NCI-H1436 (cell line): ENCODE measurements around the gene MYO1D.
"Not testable (repeated sequence)": the region's sequence is repeated elsewhere in the genome, so short reads cannot be mapped to it uniquely, and the experiment has no call there.

ENCODE experiments used
- DNase-seq: peaks from one replicate; lab custom pipeline; 2025; lab: John Stamatoyannopoulos, UW

The MYO1D gene

DNA sequence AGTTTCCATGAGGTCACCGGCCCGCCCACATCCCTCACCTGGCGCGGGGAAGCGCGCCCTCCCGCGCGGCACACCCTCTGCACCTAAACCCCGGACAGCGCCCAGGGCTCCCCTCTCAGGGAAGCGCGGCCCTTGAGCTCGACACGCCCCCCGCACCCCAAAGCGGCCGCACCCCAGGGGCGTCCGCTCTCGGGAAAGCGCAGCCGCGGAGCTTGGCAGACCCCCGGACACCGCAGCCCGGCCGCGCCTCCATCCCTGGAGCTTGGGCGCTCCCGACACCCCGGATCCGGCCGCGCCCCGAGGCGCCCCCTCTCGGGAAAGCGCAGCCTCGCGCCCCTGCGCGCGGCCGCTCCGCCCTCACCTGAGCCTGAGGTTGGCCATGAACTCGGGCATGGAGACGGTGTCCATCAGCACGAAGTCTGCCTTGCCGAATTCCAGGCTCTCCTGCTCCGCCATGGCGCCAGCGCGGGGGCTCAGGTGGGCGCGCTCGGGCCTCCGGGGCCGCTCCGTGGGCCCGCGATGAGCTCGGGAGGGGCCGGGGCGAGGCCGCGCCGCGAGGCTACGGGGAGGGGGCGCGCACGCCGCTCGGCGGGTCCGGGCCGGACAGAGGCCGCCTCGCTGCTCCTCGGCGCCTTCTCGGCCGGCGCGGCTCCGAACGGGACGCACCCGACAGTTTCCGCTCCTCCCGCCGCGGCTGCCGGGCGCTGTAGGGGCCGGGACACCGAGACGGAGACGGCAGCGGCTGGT lies at the start of gene MYO1D:
TSS of gene MYO1D (minus strand) at position 708 of the 747 bp plus-strand sequence. CDS start at position 456, 252 bp downstream.
- peak; percentile 75 for DNase-seq

DNA sequence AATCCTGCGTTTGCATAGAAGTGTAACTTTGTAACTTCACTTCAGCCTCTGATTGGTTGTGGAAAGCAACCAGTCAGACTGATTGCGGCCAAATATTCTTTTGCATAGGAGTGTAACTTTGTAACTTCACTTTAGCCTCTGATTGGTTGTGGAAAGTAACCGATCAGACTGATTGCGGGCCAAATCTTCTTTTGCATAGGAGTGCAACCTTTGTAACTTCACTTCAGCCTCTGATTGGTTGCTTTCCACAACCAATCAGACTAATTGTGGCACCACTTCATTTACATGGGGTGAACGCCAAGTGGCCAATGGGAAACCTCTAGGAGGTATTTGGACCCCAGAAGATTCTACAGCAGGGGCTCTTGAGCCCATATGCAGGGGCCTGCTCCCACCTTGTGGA lies 49.3 kb upstream of the MYO1D start:
- DNase-seq, result no peak

DNA sequence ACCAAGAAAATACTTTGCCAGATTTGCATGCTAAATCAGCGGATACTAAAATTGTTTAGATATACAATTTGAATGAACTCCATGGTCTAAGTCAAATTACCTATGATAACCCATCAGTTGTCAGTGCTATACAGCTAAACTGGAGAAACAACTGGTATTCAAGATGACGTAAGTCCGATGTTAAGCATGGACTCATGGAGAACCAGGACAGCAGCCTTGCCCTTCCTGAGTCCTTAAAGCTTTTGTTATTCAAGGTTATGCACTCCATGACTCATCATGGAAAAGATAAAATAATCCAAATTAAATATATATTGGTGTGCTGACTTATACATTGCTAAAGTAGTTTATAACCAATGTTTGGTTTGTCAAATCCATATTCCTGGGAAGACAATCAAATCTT lies 47.0 kb upstream of the MYO1D start:
- DNase-seq, result not testable (repeated sequence)

DNA sequence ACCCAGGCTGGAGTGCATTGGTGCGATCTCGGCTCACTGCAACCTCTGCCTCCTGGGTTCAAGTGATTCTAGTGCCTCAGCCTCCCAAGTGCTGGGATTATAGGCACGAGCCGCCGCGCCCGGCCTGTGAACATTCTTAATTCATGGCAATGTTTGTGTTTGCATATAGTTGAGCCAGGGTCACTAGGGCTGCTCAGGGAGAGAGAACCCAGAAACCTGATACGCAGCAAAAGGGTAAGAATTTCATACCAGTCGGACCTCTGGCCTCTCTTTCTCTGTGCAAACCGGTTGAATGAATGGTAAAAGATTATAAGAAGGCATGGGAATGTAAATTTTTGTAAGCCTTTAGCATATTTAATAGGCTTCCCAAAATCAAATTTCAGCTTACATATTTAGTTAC lies 44.1 kb upstream of the MYO1D start:
- no peak for DNase-seq

DNA sequence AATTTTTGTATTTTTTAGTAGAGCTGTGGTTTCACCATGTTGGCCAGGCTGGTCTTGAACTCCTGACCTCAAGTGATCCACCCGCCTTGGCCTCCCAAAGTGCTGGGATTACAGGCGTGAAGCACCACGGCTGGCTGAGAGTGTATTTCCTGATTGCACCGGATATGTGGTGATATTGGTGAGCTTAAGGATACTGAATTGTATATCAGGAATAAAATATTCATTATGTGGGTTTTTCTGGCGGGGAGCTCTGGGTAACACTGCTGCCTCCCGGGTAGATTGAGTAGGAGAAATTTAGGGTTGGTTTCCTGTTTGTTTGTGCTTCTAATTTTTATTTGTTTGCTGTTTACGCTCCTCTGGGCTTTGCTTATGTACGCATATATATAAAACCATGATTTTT lies 43.4 kb upstream of the MYO1D start:
- DNase-seq, result no peak

DNA sequence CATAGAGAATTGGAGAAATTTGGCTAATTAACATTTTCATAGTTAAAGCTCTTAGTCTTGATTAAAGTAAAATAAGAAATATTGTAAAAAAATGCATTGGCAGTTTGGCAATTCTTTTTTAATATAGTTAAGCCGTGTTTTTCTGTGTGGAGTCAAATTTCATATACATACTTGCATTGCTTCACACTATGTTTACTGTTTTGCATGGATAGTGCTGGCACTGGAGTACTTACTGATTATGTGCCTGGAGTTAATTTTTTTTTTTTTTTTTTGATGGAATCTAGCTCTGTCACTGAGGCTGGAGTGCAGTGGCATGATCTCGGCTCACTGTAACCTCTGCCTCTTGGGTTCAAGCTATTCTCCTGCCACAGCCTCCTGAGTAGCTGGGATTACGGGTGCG lies 43.0 kb upstream of the MYO1D start:
- DNase-seq, result not testable (repeated sequence)

DNA sequence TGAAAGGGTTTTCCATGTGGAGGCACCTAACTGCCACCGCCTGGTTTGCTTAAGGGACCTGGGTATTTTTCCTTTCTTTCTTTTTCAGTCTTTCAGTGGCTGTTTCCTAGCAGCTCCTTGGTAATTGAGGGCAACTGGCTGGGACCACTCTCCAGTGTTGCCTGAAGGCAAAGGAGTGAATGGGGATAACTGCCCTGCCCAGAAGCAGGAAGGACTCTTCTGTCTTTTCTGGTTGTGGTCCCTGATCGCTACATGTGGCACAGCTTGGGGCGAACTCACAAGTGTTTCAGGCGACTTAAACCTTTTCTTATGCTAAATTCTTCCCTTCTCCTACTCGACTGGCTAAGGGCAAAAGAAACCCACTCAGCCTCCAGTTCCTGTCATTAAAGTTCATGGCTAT lies 40.9 kb upstream of the MYO1D start:
- DNase-seq, result no peak

DNA sequence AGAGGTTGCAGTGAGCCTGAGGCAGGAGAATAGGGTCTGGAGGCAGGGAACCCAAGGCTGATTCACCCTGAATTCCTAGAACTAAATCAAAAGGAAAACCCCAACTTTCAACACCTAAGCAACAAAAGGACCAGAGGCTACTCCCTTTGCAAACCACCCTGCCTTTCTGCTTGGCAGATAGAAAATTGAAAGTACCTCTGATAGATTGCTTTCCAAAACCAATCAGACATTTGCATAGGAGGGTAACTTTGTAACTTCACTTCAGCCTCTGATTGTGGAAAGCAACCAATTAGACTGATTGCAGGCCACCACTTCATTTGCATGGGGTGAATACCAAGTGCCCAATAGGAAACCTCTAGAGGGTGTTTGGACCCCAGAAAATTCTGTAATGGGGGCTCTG lies 40.2 kb upstream of the MYO1D start:
- DNase-seq, result no peak

DNA sequence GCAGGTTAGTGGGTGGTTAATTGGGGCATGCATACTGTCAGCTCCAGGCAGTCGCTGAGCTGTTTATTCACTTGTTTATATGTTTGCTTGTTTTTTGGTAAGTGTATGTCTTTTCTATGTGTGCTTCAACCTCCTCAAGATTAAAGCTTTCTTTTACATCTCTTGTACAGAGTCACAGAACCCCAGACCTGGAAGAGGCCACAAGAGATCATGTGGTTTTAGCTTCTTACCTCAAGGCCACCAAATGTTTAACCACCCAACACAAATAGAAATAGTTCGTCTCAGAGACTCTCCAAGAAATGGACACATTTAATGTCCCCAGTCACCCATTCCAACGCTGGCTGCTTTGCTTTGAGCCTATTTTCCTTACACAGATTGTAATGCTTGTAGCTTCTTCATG lies 39.2 kb upstream of the MYO1D start:
- no peak for DNase-seq

DNA sequence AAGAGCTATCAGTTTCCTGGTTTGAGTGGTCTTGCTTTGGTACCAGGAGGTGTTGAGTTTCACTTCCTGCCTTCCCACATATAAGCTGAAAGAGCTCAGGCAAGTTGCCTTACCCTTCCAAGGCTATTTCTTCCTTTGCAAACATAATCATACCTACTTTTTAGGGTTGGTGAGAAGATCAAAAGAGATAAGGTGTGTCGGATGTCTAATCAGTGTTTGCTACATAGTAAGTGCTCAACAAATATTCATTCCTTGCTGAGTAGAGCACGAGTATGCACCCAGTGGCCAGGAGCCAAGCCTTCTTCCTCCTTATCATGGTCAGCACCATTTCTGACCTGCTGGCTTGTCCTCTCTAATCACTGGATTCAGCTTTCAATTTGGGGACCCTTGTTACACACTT lies 38.3 kb upstream of the MYO1D start:
- DNase-seq, result no peak

DNA sequence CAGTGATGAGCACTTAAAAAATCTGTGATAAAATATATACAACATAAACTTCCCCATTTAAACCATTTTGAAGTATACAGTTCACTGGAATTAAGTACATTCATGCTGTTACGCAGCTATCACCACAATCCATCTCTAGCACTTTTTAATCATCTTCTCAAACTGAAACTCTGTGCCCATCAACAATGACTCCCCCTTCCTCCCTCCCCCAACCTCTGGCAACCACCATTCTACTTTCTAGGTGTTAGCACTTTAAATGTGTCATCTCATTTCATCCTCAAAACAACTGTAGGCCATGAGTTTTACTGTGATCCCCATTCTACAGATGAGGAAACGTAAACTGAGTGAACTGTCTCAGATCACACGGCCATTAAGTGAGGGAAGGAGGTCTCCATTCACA lies 37.3 kb upstream of the MYO1D start:
- no peak for DNase-seq

DNA sequence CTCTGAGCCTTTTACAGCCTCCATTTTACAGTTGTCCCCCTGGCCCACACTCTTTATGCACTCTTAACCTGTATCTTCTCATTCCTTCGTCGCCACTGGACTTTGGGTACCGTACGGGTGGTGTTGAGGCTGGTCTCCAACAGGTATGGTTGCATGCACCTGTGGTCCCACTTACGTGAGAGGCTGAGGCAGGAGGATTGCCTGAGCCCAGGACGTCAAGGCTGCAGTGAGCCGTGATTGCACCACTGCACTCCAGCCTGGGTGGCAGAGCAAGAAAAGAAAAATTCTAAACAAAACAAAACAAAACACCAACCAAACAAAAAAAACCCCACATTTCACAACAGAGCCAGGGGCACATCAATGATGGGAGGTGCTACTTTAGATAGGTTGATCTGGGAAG lies 36.7 kb upstream of the MYO1D start:
- no peak for DNase-seq

DNA sequence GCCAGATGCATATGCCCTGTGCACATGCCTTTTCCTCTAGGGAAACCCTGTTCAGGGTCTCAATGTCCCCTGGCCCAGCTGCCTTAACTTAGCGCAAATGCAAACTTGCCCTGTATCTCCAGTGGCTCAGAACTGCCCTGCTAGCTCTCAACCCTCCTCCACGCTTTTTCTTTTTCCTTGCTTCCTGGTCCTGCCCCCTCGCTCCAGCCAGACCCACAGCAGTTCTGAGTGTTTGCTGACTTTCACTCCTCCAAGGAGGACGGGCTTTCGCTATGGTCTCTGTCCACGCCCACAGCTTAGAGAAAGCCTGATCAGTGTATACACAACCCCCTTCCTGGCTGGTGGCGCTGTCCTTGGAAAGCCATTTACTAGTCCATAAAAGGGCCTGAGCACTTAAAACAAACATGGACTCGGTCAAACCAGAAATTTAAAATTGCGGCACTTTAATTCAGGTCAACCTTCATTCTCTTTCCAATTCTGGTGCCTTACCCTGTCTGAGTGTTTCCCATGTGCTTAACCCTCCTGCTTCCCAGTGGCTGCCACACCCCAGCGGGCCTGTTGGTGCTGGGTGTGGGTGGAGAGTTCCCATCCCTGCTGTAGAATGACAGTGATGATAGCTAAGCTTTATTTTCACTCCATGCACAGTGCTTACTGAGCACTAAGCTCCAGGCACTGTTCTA lies 35.4 kb upstream of the MYO1D start:
- no peak for DNase-seq

DNA sequence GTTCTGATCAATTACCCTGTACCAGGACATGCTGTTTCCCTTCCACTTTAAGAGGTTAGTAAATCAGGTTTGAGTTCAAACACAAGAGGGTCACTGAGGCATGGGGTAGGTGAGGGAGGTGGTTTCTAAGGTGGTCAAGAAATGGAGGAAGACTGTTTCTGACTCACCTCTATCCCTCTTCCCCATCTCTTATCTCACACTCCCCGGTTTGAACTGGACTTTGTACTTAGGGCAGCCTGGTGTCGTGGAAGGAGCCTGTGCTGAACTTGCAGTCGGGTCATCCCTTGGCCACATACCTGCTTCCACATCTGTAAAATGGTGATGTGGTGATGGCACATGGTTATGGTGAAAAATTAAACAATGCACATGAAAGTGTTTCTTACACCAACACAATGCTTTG lies 33.8 kb upstream of the MYO1D start:
- DNase-seq, result no peak

DNA sequence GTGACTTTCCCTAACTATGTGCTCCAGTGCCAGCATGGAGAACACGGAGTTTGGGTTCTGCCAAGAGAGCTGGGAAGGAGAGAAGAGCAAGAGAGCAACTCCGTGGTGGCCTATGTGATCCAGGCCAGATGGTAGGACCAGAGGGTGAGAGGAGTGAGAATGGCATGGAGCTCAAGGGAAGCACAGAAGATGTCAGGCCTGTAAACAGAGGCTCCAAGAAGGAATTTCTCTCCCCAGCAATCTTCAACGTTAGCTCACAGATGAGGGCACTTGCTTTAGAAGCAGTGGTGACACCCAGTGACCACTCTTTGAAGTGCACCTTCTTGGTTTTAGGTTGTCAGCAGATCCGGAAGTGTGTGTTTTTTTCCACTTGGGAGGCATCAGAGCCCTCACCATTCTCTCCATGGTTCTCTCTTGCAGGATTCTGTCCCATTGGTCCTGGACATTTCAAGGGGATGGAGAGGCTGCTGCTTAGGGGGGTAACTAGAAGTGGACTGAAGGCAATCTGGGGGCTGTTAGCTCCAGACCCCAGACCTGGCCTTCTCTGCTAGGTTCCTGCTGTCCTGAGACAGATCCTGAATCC lies 33.0 kb upstream of the MYO1D start:
- DNase-seq, result peak; percentile 80

DNA sequence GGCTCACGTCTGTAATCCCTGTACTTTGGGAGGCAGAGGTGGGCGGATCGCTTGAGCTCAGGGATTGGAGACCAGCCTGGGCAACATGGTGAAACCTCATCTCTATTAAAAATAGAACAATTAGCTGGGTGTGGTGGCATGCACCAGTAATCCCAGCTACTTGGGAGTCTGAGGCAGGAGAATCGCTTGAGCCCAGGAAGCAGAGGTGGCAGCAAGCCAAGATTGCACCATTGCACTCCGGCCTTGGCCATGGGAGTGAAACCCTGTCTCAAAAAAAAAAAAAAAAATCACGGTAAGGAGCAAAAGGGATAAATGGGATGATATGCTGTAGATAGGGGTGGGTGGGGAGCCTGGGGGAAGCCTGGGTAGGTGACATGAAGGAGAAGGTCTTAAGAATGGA lies 30.7 kb upstream of the MYO1D start:
- DNase-seq, result no peak

DNA sequence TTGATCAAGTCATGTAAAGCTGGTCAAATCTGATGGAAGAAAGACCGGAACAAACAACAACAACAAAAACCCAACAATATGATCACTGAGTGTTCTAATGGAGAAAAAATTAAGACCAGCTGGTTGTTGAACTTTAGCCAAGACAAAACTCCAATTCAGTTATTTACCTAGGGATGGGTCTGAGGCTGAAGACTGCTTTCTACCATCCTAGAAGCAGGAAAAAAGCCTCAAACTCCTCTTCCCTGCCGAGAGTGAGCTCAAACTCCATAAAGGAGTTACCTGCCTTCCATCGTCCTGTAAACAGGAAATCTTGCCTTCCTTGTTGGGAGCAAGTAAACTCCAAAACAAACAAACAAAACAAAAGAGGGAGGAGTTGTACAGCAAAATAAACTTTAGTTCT lies 28.0 kb upstream of the MYO1D start:
- no peak for DNase-seq

DNA sequence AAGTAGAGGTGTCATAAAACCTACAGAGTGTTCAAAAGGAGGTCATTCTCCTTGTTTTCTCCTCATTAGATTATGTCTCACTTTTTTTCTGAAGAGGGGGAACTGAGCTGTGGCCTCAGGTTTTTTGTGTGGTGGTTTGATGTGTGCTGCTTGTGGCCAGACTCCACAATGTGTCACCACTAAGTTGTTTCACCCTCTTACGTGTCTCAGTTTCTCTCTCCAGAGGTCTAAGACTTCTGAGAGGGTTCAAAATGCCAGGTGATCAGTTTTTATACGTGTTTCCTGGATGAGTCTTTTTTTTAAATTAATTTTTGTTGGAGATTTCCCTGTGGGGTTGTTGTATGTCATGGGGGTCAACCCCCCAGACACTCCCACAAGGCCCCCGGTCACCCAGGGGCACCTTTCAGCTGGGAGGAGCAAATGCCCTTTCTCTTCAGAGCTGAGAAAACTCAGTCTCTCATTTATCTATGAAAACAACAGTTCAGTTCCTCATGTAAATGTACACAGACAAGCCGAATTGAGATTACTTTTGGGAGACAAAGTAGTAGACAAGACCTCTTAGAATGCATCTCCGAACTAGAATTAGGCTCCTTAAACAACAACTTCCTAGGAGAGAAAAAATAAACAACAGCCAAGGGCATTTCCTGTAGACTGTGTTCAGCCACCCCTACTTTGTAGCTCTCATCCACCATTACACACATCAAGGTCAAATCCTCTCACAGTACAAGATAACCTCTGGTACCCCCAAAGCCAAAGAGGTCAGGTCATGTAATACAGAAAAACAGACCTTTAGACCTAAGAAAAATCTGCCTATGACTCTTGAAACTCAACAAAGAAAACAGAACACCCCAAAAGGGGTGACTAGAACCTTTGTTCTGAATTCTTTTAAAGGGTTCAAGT lies 27.1 kb upstream of the MYO1D start:
- DNase-seq, result no peak

DNA sequence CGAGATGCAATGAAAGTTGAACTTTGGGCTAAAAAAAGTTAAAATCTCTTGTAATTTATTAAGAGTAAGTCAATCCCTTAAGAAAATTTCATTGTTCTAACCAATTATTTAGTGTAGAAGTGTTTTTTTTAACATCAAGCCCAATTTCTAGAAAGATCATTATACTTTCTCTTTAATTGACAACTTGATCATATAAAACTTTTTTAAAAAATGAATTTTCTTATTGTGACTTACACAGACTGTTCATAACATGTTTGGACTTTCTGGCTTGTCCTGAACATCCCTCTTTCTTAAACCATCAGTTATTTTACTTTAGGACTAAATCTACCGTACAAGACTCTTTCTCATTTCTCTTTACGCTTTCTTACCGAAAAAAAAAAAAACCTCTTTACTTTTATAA lies 24.8 kb upstream of the MYO1D start:
- DNase-seq, result no peak

DNA sequence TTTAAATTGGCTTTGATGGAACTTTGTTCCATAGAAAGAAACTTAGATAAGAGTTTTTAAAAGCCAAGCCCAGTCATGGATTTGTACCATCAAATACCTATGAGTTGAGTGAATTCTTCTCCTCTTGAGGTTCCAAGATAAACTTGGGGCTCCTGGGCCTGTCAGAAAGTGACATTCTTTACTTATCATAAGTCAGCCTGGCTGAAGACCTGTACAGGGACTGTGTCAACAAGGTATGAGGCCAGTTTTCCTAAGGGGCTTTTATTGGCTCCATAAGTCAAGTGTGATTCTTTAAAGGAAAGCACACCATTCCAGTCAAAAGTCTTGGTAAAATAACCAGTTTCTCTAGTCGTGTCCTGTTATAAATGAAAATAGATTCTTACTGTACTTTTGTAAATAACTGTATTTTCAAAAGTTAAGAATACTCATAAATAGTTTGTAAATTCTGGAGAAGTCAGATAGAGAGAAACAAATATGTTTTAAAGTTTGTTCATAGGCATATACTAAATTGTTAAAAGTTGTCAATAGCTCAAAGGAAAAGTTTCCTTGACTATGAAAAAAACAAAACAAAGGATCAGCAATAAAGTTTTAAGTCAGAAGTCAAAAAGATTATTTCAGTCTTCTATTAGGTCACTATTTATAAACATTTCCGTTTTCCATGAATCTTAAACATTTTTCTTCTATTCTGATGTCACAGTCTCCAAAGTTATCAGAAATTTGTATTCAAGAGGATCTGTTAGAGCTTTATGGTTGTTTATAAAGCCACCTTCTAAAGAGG lies 22.5 kb upstream of the MYO1D start:
- DNase-seq, result no peak

DNA sequence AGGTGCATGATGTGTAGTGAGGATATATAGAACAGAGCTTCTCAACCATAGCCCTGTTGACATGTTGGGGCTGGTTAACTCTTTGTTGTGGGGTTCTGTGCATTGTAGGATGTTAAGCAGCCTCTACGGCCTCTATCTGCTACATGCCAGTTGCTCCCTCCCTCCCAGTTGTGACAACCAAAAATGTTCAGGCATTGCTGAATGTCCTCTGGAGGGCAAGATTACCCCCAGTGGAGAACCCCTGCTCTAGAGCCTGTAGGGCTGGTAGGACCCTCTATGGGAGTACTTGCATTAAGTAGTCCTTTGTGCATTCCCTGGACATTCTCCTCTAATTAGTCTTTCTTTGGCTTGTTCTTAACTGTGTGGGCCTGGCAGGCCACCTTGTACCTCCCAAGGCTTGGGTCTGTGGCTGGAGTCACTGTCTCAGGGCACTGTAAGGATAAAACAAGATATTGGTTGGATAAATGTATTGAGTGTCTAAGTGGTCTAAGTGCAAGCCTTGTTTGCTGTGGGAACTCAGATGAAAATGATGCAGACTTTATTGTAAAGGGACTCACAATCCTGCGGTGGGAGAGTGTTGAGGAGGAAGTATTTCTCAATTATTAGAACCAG lies 19.8 kb upstream of the MYO1D start:
- DNase-seq, result no peak
